ENCODE measurements around the gene IL36G. TPM values are rescaled to one million over a fixed set of nuclear protein-coding genes. Genes with fewer than 3 reads are reported as not detected.

IL36G gene
- total RNA-seq, 2 experiments from 2014 or later, result not detected

DNA sequence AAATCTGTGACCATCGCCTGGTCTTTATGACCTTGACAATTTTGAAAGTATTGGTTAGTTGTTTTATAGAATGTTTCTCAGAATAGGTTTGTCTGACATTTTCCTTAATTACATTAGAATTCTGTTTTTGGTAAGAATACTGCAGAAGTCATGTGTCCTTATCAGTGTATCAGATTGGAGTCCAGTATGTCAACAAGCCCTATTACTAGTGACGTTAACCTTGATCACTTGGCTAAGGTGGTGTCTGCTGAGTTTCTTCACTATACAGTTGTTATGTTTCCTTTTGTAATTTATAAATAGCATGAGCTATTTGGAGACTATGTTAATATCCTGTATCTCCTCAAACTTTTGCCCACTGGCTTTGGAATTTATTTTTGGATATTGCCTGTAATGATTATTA lies 10.8 kb upstream of the IL36G start:
- POLR2A ChIA-PET, result no interaction called here

DNA sequence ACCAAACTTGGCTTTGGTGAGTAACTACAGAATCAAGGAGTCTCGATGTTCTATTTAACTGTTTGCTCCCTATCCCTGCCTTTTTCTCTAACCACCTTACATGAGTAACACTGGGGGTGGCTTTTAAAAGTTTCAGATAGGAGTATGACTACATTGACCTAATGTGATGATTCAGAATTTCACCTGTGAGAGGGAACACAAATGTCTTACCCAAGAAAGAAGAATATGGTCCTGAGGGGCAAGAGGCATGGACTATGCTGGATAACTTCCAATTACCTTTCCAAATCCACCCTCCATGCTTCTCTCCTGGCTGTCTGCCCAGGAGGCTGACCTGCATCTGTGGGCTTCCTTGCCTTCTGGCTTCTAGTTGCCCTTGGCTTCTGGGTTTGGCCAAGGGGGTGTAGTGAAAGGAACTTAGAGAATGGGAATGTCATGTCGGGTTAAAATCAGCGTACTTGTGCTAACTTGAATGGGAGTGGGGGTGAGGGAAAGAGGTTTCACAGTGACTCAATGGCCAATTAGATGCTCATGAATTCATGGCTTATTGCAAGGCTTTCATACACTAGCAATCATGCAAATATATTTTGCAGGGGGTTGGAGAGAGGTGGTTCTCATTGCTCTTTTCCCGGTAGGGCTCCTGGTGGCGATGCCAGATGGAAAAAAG lies 5.3 kb upstream of the IL36G start:
- H3K27me3 Mint-ChIP-seq, result no peaks in the 10 kb centered on the region
- H3K4me3 Mint-ChIP-seq, result no peak overlapping the region
- Histone ChIP-seq H3K27ac (ENCODE audit: low read depth in 1 of 2, low read length in 2 of 2) (no peak overlapping the region), H3K4me1 (ENCODE audit: insufficient read depth, low read length) (peaks cover 6% of the 10 kb centered on the region), H3K4me3 (ENCODE audit: low read length) (no peak overlapping the region), H3K27me3 (ENCODE audit: control insufficient read depth in 1 of 2, insufficient read depth in 2 of 2, low read length in 2 of 2) (no peaks in the 10 kb centered on the region), H3K9me3 (ENCODE audit: control insufficient read depth in 1 of 2, insufficient read depth in 1 of 2, low read length in 2 of 2) (no peaks in the 10 kb centered on the region), H3K36me3 (ENCODE audit: insufficient read depth, low read length) (no peaks in the 10 kb centered on the region)
- TF ChIP-seq, protein P1, sequence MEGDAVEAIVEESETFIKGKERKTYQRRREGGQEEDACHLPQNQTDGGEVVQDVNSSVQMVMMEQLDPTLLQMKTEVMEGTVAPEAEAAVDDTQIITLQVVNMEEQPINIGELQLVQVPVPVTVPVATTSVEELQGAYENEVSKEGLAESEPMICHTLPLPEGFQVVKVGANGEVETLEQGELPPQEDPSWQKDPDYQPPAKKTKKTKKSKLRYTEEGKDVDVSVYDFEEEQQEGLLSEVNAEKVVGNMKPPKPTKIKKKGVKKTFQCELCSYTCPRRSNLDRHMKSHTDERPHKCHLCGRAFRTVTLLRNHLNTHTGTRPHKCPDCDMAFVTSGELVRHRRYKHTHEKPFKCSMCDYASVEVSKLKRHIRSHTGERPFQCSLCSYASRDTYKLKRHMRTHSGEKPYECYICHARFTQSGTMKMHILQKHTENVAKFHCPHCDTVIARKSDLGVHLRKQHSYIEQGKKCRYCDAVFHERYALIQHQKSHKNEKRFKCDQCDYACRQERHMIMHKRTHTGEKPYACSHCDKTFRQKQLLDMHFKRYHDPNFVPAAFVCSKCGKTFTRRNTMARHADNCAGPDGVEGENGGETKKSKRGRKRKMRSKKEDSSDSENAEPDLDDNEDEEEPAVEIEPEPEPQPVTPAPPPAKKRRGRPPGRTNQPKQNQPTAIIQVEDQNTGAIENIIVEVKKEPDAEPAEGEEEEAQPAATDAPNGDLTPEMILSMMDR (IDR thresholded peaks at IDR 0.05), result no peak
- CTCF ChIA-PET, result no interaction called here
- peaks cover 19% of the 10 kb centered on the region for H3K4me1 Mint-ChIP-seq (ENCODE audit: low read depth)
- H3K9me3 Mint-ChIP-seq, result no peaks in the 10 kb centered on the region
- no peak for DNase-seq
- POLR2A ChIA-PET, result no interaction called here
- ATAC-seq (ENCODE audit: poor library complexity), result no peak
- H3K27ac Mint-ChIP-seq, result no peak overlapping the region
- intact Hi-C loops (cut with DNase I, micrococcal nuclease), result no loop called here
- H3K36me3 Mint-ChIP-seq (ENCODE audit: low read depth), result no peaks in the 10 kb centered on the region

More for the DNA sequence above, 10.8 kb upstream of the IL36G start:
- Mint-ChIP-seq H3K9me3 (no peaks in the 10 kb centered on the region), H3K4me3 (no peak overlapping the region), H3K27me3 (no peaks in the 10 kb centered on the region), H3K27ac (no peak overlapping the region), H3K36me3 (ENCODE audit: low read depth) (no peaks in the 10 kb centered on the region), H3K4me1 (ENCODE audit: low read depth) (peaks cover 6% of the 10 kb centered on the region)
- no peaks in the 10 kb centered on the region for H3K9me3 ChIP-seq (ENCODE audit: control insufficient read depth in 1 of 2, insufficient read depth in 1 of 2, low read length in 2 of 2)
- H3K4me3 ChIP-seq (ENCODE audit: low read length), result no peak overlapping the region
- no peaks in the 10 kb centered on the region for H3K36me3 ChIP-seq (ENCODE audit: insufficient read depth, low read length)
- no peak overlapping the region for H3K27ac ChIP-seq (ENCODE audit: low read depth in 1 of 2, low read length in 2 of 2)
- DNase-seq, result no peak
- no peak for ATAC-seq (ENCODE audit: poor library complexity)
- TF ChIP-seq, protein P1 (IDR thresholded peaks at IDR 0.05), result no peak
- peaks cover 2% of the 10 kb centered on the region for H3K4me1 ChIP-seq (ENCODE audit: insufficient read depth, low read length)
- CTCF ChIA-PET, result interaction anchor here (1.1 kb wide), 1 partner anchor 8 kb away, joined by 6 read pairs; no protein-coding TSS in a partner anchor
- intact Hi-C loops (cut with DNase I, micrococcal nuclease), result no loop called here
- H3K27me3 ChIP-seq (ENCODE audit: control insufficient read depth in 1 of 2, insufficient read depth in 2 of 2, low read length in 2 of 2), result no peaks in the 10 kb centered on the region

DNA sequence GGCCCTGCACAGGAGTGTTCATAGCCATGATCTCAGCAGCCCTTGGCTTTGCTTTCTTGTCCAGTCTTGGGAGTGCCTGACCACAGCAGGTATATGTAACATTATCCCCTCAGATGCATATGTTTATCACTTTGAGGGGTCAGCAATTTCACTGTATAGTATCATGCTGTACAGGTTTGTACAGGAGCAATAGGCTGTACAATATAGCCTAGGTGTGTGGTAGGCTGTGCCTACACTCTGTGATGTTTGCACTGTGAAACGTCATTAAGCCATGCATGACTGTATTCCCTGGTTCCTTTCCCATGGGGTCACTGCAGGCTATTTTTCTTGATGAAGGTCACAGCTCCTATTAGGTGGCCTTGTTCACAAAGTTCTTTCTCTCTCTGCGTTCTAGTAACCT lies 4.7 kb upstream of the IL36G start:
- Histone ChIP-seq H3K27me3 (ENCODE audit: control insufficient read depth in 1 of 2, insufficient read depth in 2 of 2, low read length in 2 of 2) (no peaks in the 10 kb centered on the region), H3K9me3 (ENCODE audit: control insufficient read depth in 1 of 2, insufficient read depth in 1 of 2, low read length in 2 of 2) (no peaks in the 10 kb centered on the region), H3K4me1 (ENCODE audit: insufficient read depth, low read length) (peaks cover 9% of the 10 kb centered on the region), H3K27ac (ENCODE audit: low read depth in 1 of 2, low read length in 2 of 2) (no peak overlapping the region), H3K36me3 (ENCODE audit: insufficient read depth, low read length) (no peaks in the 10 kb centered on the region), H3K4me3 (ENCODE audit: low read length) (no peak overlapping the region)
- DNase-seq, result no peak
- ChIA-PET POLR2A (no interaction called here), CTCF (no interaction called here)
- Mint-ChIP-seq H3K9me3 (no peaks in the 10 kb centered on the region), H3K36me3 (ENCODE audit: low read depth) (no peaks in the 10 kb centered on the region), H3K27me3 (no peaks in the 10 kb centered on the region), H3K4me3 (no peak overlapping the region), H3K4me1 (ENCODE audit: low read depth) (peaks cover 22% of the 10 kb centered on the region), H3K27ac (no peak overlapping the region)
- no peak for ATAC-seq (ENCODE audit: poor library complexity)
- intact Hi-C loops (cut with DNase I, micrococcal nuclease), result no loop called here
- TF ChIP-seq, protein P1 (IDR thresholded peaks at IDR 0.05), result no peak

Data from CD4-positive, alpha-beta T cell (primary cell).